NCI-H2029 (cell line): ENCODE measurements around the gene GLI3.

Experiments used
- DNase-seq: peaks from one replicate; lab custom pipeline; 2025; lab: John Stamatoyannopoulos, UW

The GLI3 gene

DNA sequence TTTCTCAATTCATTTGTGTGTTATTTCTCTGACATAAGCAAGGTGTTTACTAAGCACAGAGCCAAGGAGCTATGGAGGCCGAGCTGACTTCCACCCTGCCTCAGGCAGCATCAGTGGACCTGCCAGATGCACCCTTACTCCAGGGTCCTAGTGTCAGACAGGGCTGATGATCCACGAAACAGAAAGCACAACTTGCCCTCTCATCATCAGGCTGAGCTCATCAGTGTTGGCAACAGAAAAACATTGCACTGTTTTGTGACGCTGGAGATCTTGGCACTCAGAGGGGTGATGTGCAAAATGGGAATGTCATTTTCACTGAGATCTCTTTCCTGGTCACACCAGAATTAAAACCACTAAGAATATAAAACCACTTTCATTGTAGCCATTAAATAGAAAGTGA lies 201.8 kb downstream of the GLI3 start:
- DNase-seq, result no peak

DNA sequence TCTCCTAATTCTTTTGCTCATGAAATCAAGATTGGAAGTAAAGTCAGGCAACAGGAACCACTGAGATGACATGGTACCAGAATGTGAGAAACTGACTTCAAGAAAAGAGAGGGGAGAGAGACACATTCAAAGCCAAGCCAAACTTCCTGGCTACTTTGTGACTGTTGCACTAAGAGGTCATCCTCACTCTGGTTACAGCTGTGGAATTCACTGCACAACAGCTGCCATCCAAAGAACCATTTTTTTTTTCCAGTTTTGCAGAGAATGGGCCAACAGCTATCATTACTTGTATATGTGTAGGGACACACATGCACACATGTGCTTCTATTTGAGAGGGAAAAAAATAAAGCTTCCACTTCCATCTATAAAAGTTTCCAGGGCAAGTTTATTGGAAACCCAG lies 203.5 kb downstream of the GLI3 start:
- DNase-seq, result no peak

DNA sequence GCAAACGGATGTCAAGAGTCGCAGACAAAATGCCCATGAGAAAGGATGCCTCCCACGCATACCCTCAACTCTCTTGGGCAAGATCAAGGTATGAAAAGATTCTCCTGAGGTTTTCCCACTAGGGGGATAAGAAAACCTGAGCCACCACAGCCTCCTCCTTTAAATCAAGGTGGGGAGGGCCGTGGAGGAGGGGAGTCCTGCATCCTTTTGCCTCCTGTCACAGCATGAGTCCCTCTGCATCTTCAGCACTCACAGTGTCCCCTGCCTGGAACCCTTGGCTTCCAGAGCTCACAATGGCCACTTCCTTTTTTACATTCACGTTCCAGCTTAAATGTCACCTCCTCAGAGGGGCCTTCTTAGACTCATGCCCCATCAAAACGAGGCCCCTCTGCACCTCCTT lies 207.6 kb downstream of the GLI3 start:
- DNase-seq, result no peak

DNA sequence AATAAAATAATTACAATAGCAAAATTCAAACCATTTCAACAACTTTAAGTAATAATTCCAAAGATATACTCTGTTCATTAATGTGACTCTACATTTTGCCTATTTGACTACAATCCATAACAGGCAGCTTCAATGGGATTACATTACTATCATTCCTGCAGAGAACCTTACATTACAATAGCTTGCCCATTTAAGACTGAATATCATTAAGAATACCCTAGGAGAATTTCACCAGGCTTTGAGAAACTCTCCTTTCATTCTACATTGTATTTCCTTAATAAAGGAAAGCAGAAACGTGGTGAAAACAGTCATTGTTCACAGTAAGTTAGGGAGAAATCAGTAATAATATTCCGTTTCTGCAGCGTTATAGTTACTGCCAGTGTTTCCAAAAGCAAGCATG lies 209.5 kb downstream of the GLI3 start:
- DNase-seq, result no peak

DNA sequence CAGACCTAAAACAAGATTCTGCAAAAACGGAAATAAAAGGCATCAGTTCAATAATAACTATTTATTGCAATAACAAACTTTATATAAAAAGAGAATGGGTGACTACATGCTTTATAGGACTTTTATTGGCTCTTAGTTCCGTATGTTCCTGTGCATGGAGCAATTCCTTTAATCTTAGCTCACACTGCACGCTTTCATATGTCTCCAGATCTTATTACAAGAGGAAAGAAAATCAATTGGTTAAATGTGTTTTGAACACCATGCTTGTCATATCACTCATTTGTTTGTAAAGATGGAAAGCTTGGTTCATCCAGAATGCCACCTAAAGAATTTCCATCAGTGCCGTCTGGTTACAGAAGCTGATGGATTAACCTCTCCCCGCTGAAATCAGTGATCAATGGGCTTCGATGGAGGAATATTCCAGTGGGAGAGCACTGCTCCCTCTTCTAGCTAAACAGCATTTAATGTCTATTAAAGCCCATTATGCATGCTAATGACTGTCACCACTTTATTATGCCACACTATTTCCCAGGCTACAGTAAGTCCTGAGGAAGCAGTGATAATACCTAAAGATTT lies 210.3 kb downstream of the GLI3 start:
- no peak for DNase-seq

DNA sequence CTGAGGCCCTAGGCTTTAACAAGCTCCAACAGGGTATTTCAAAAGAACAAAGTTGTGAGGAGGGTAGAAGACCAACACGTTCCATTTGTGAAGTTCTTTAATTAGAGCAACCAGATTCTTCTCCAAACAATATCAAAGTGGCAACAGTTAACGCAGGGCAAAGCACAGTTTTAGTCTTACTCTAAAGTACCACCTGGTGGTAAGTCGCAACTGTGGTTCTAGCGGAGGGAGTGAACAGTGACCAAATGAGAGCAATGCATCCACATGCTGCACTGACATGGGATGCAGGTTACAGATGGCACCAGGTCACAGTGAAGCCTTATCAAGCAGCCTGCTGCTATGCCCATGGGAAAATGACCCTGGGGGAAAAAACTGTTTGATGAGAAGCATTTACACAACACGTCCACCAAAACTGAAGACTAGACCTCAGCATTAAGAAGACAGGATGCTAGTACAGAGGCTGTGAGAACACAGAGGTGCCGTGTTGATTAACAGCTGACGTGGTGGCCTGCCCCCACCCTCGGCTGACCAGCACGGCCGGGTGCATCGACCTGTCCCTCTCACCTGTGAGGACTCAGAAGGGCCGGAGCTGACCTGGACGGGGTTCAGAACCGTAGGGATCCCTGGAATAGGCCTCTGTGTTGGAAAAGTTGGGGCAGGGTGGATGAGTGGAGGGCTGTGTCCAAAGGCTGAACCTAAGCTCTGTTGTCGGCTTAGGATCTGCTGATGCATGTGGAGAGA lies 211.2 kb downstream of the GLI3 start:
- no peak for DNase-seq

DNA sequence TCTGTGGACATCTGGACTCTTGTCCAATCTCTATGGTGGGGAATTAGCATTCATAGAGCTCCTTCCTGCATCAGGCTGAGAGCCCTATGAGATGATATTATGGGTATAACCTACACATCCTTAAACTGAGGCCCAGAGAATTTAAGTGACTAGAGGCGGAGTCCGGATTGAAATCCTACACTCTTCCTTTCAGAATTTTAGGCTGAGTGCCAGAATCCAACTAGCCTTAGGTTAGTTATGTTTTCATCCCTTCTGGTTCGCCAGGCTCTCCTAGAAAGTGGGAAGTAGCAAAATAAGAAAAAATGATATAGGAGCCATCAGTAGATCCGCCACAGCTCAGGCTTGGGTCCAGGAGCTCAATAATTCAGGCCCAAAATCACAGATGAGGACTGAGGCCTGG lies 212.5 kb downstream of the GLI3 start:
- DNase-seq, result no peak

DNA sequence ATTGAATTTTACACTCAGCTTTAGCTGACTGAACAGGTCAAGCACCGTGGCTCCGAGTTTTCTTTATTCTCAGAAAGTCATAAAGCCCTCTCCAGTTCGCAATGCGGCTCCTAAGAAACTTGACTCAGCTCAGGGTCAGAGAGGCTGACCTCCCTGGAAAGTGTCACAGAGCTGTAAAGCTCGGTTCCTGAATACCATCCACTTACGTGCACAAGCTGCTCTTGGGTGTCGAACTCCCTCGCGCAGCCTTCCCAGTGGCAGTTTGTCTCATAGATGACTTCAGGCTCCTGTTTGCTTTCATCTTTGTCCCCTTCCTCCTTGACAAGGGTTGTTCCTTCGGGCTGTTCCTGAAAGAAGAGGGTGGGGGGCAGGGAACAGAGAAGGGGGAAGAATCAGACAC lies 213.7 kb downstream of the GLI3 start:
- no peak for DNase-seq

DNA sequence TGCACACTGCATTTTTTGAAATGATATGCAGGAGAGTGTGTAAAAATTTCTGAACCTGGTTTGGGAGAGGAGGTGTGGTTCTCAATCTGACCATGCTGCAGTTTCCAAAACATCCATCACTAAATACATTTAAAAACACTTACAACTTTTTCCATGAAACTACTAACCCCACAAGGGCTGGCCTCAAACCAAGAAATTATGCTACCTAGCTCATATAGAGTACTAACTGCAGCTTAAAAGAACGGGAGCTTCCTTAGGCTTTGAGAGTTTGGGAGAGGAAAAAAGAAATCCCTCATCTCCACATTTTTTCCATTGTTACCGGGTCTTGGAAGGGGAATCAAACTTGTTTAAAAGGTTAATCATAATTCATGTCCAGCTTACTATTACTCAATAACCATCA lies 214.2 kb downstream of the GLI3 start:
- no peak for DNase-seq

DNA sequence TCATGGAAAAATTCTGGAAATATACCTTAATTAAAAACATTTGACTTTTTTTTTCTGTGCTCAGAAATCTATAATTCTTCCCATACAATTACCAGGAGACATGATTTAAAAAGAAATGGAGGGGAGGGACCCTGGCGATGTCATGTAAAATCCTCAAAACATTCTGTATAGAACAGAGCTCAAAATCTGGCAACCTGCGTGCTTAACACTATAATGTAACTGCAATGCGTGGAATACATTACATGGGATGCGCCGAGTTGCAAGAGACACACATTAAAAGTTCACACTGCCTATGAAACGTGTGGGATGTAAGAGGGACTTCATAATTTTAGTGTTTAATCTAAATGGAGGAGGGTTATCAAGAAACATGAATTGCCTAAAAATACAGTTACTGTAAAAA lies 215.0 kb downstream of the GLI3 start:
- no peak for DNase-seq

DNA sequence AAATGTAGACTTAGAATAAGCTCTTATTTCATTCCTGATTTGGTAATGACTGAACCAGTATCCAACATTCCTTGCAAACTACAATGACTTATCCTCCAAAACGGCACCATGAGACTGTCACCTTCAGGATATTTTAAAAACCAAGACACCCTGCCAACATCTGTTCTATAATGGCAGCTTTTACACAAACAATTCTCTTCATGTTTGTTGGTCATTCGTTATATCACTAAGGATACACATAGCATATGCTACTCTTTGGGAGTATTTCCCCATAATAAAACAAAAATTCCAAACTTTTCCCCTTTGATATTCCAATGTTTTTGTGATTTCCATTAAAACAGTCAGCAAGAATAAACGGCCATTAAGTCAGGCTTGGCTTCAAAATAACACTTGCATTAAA lies 215.4 kb downstream of the GLI3 start:
- DNase-seq, result no peak

DNA sequence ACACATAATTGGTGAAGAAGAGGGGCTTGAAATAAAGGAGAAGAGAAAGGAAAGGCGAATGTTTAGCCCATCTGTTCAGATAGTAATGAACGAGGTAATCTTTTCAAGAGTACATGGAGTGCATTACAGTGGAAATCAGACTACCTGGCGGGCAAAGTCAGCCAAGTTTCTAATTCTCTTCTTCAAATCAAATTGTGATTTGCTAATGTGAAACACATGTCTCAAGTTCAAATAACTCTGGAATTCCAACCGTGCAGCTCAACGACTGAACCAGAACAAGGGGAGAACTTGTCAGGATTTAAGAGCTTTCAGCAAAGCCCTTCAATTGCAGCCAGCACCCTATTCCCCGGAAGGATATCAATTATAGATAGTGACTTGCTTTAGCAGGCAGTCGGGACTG lies 216.9 kb downstream of the GLI3 start:
- no peak for DNase-seq

DNA sequence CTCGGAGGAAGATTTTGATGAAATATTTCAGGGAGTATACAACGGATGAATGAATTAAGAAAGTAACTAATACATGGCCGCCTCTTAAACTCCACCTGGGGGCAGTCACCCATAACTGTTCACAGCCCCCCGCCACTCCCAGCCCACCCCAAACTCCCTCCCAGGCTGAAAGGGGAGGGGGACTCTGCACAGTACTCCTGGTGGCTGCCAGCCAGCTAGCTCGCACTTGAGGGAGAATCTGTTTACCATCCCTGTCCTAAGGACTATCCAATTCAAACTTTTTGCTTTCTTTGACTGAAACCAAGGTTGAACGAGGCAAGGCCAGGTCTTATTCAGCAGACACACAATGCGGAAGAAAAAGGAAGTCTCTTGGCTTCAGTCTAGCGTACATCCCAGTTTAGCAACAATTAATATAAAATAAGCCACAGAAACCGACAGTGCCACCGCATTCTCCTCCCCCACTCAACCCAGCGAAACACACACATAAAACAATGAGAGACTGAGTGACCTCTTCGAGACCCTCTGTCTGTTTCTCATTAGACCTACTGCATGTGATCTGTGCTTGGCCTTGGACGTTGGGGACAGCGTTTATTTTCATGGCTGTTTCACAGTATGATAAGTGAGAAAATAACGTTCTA lies 219.5 kb downstream of the GLI3 start:
- DNase-seq, result no peak

DNA sequence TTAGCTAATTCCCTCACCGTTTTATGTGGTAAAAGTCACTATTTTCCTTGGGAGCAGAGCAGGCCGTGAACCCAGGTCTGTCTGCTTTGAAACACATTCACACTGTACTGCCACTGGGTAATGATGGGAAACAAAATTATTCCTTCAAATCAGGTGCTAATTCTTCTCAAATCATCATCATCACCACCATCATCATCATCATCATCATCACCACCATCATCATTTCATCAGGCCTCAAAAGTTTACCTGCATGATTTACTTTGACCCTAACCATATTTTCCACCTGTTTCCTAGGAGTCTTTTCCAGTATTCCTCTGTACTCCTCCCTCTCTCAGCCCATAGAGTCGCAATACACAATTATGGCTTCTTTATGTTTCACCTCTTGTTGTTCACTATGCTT lies 220.5 kb downstream of the GLI3 start:
- DNase-seq, result no peak

DNA sequence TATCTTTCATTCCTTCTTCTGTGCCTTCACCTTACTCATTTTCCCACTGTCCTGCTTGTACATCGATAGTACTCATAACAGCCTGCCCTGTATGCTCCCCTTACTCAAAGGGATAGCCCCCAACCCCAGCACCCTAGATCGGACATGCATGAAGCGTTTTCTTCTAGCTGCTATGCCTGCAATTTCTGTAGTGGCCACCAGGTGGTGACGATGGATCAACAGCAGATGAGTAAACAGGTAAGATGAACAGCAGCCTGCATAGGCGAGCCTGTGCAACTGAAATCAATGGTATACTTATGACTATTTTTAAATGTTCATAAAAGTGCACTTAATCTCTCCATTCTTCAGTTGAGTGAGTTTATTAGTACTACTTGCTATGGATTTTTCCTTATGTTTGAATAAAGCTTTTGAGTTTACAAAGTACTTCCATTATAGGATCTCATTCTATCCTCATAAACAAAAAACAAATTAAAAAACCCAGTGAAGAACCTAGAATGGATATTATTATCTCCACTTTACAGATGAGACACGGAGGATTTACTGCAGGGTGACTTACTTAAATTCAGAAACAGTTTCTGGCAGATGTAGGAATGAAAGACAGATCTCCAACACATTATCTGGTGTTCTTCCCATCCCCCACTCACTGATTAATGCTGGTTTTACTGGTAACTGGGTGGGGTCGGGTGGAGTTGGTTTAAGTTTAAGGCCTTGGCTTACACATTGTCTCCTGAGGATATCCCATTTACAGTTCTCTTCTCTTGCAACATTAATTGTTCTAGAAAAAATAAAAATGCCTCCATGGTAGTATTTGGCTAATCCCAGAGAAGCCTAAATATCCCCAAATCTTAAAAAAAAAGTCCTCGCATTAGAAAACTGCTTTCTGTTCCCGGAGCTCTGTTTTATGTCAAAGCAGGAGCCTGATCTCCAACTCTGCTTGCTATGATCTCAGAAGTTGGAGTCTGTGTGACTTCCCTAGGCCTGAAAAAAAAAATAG lies 222.1 kb downstream of the GLI3 start:
- DNase-seq, result no peak

DNA sequence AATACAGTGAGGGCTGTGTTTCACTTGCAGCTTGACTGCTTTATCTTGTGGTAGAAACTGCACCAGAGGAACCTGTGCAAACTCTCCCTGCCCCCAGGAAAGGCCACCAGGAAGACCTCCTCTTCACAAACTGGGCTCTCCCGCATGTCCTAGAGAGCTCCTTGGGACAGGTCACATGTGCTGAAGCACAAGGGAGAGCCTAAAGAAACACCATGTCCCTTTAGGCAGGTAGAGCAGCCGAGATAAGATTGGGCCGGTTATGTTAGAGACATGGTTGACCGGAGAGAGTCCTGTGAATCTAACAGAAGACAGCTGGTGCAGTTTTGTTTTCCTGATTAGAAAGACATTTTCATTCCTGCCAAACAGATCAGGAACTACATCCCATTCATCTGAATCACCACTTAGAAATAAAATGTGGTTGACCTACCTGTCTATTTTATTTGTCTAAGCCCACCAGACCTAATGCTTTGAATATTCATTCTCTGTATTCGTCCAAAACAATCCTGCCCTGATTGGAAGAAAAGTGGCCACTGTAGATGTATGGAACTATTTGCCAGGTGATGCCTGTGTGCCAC lies 224.1 kb downstream of the GLI3 start:
- no peak for DNase-seq

DNA sequence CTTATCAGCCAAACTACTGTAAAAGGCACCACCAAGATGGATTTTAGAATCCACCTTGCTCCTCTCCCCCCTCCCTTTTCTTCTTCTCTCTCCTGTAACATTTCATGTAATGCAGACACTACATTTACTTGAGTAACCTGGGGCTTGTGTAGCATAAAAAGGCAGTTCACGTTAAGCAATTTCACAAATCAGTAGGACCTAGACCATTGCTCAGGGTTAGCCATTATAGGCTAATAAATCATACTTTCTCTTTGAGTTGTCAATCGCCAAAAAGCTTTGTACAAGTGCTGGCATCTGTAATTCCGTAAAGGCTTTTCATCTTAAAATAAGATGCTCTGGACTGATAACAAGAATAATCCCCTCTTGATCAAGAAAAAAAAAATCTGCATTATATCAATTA lies 224.7 kb downstream of the GLI3 start:
- no peak for DNase-seq

DNA sequence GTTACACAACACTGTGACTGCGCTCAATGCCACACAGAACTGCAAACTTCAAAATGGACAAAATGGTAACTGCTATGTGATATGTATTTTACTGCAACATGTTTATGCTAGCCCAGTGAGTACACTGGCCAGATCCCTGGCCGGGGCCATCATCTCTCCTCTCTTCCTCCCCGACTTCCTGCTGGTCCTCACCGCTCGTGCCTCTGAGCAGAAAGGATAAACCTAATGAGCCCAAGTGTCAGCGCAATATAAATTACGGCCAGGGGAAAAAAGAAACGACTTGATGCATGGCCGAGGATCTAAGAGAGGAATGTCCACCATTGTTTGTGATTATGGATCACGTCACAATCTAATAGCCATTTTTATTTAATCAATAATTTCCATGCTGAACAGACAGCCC lies 225.2 kb downstream of the GLI3 start:
- no peak for DNase-seq

DNA sequence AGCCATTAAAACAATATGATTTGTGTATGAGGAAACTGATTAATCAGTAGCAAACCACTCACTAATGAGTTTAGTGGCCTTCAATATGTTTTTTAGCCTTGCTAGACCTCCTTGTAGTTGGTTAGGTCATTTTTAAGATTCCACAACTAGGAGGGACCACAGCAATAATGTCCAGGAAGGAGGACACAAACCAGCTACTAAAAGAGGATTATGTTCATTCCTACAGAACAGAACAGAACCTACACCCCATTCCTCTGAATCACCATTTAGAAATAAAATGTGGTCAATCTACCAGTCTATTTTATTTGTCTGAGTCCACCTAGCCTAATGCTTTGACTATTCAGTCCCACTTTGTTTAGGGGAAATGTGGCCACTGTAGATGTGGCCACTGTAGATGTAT lies 226.3 kb downstream of the GLI3 start:
- DNase-seq, result no peak

DNA sequence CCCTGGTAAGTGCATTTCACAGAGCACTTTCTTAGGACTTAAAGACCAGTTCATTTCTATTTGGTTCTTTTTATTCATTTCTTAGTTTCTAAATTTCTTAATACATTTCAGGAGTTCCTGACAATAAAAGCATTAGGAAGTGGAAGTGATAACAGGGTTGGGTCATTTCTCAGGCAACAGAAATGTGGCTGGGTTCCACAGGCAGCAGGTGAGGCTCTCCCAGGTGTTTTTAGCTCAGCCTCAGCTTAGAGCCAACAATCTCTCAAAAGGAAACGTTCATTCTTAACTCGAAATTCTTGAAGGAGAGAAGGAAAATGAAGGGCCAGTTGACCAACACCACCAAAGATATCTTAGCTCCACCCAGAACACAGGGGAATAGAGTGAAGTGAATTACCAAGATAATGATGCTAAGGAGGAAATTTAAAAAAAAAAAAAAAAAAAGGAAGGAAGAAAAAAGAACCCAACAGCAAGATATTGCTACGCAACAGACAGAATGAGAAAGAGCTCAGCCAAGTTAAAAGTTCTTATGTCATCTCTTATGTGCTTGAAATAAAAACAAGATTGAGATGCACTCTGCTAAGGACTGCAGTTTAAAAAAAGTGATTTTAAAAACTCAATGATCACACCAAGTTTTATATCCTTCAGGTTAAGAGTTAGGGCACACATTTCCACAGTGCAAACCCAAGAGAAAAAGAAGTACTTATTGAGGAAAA lies 230.1 kb downstream of the GLI3 start:
- DNase-seq, result no peak

DNA sequence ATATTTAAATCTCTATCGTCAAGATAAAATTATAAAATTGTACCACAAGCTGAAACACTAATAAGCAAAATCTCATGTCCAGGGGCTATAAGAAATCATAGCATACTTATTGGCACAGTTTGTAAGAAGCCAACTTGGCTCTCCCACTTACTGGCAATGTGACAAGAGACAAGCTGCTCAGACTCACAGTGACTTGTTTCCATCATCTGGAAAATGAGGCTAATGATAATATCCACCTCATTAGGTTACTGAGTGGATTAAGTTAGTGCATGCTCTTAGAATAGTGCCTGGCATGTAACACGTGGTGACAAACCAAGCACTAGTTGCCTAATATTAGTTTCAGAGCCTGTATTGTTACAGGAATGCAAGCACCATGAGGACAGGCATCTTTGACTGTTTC lies 234.4 kb downstream of the GLI3 start:
- no peak for DNase-seq
